GM13976 (cell line): ENCODE data around the gene KLRB1.

Experiments
- DNase-seq: peaks from one replicate; pipeline ENCODE4 v3.0.0; 2012; ENCODE audit warnings: low spot score
- CTCF ChIP-seq: IDR thresholded peaks from 2 replicates; pipeline ENCODE4 v1.5.1; 2012; ENCODE audit warnings: borderline replicate concordance, mild to moderate bottlenecking; ENCODE audit not compliant: insufficient read depth; ENCODE audit errors: extremely low read depth, missing control alignments, control extremely low read depth
- in situ Hi-C: fragments of 300-500 bp; cut with MboI; formaldehyde crosslinking; loops from one replicate; pipeline ENCODE4 v1.12.0; 2022; ENCODE audit warnings: low sequenced_read_pairs, mixed read lengths, inconsistent platforms; ENCODE audit not compliant: unreplicated experiment

KLRB1 gene

GRCh38 chr12:9636150-9636850 lies 28.6 kb upstream of the KLRB1 start:
- in situ Hi-C loops = loop anchor here (25.0 kb wide), 1 partner anchor 299 kb away; no protein-coding TSS in a partner anchor
- no peak for TF ChIP-seq CTCF
- DNase-seq = no peak

- no peak for DNase-seq
- TF ChIP-seq CTCF = no peak
- in situ Hi-C loops = loop anchor here (25.0 kb wide), 1 partner anchor 298 kb away; no protein-coding TSS in a partner anchor
These were observed 27.4 kb upstream of the KLRB1 start for GRCh38 chr12:9634969-9635754.

GRCh38 chr12:9634177-9634803 lies 26.6 kb upstream of the KLRB1 start:
- in situ Hi-C loops = loop anchor here (25.0 kb wide), 1 partner anchor 297 kb away; no protein-coding TSS in a partner anchor
- peak; percentile 69 for DNase-seq

GRCh38 chr12:9632766-9633165 lies 25.1 kb upstream of the KLRB1 start:
- in situ Hi-C loops = loop anchor here (25.0 kb wide), 1 partner anchor 295 kb away; no protein-coding TSS in a partner anchor
- DNase-seq = no peak
- TF ChIP-seq CTCF = no peak

More at GRCh38 chr12:9634177-9634803, 26.6 kb upstream of the KLRB1 start:
- peak; percentile 30 for TF ChIP-seq CTCF

GRCh38 chr12:9626821-9627220 lies 19.1 kb upstream of the KLRB1 start:
- no peak for DNase-seq
- TF ChIP-seq CTCF = no peak
- in situ Hi-C loops = loop anchor here (25.0 kb wide), 1 partner anchor 290 kb away; no protein-coding TSS in a partner anchor

GRCh38 chr12:9626291-9626690 lies 18.6 kb upstream of the KLRB1 start:
- in situ Hi-C loops = loop anchor here (25.0 kb wide), 1 partner anchor 289 kb away; no protein-coding TSS in a partner anchor
- DNase-seq = no peak
- no peak for TF ChIP-seq CTCF
